HG03521 (cell line): Measurements from ENCODE around the gene CBX7.

Experiments used
- ATAC-seq: cut with Tn5 transposase; IDR thresholded peaks from one replicate; pipeline ENCODE4 v1.9.1; 2021; ENCODE audit warnings: mild to moderate bottlenecking, moderate library complexity; ENCODE audit not compliant: unreplicated experiment

CBX7 gene

GRCh38 chr22:39152511-39153219 is at the start of gene CBX7:
Gene CBX7, minus strand, starts transcription at chr22:39152680. Its CDS starts 236 bp downstream, at chr22:39152444.
- peak; percentile 74 for ATAC-seq

DNA sequence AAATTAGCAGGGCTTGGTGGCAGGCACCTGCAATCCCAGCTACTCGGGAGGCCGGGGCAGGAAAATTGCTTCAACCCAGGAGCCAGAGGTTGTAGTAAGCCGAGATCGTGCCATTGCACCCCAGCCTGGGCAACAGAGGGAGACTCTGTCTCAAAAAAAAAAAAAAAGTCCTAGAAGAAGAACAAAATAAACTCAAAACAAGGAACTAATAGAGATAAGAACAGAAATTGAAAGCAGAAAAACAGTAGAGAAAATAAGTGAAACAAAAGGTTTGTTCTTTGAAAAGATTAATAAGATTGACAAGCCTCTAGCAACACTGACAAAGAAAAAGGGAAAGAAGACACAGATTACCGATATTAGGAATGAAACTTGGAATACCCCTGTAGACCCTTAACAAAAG is 45.1 kb upstream of the CBX7 start:
- no peak for ATAC-seq

DNA sequence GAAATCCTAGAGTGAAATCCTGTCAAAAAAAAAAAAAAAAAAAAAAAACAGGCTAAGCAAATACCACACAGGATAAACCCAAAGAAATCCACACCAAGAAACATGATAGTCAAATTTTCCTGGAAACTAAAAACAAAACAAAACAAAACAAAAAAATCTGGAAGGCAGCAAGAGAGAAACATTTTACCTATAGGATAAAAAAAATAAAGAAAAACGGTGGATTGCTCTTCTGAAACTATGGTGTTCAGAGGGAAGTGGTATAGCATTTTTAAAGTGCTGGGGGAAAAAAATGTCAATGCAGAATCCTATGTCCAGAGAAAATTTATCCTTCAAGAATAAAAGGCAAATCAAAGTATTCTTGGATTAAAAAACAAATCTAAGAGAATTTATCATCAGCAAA is 41.6 kb upstream of the CBX7 start:
- ATAC-seq = no peak

DNA sequence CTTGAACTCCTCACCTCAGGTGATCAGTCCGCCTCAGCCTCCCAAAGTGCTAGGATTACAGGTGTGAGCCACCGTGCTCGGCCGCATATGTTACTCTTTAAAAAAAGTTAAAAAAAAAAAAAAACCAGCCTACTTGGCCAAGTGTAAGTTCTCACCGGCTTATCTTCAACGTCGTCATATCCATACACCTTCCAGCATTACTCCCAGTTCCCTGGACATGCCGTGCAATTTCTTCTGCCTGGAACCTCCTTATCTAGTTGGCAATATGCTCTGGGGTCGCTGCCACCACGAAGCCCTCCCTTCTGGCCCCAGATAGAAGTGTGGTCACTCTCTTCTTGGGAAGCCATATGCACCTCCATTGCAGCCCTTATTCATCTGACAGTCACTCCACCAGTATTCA is 36.3 kb upstream of the CBX7 start:
- ATAC-seq = no peak

DNA sequence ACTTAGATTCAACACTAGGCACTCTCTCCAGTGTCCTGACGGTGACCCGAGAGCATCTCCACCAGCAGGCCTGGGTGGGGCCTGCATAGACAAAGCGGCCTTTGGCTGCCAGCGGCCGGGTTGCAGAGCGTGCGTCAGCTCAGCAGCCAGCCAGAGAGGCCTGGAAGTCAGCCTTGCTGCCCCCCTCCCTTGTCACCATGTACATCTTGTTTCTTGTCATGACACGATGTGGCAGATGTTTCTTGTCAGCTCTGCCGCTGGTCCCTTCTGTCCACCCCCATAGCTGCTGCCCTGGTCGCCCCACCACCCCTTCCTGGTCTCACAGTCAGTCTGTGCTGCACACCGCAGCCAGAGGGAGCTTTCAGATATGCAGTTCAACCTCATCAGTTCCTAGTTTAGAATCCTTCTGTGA is 33.1 kb upstream of the CBX7 start:
- no peak for ATAC-seq

DNA sequence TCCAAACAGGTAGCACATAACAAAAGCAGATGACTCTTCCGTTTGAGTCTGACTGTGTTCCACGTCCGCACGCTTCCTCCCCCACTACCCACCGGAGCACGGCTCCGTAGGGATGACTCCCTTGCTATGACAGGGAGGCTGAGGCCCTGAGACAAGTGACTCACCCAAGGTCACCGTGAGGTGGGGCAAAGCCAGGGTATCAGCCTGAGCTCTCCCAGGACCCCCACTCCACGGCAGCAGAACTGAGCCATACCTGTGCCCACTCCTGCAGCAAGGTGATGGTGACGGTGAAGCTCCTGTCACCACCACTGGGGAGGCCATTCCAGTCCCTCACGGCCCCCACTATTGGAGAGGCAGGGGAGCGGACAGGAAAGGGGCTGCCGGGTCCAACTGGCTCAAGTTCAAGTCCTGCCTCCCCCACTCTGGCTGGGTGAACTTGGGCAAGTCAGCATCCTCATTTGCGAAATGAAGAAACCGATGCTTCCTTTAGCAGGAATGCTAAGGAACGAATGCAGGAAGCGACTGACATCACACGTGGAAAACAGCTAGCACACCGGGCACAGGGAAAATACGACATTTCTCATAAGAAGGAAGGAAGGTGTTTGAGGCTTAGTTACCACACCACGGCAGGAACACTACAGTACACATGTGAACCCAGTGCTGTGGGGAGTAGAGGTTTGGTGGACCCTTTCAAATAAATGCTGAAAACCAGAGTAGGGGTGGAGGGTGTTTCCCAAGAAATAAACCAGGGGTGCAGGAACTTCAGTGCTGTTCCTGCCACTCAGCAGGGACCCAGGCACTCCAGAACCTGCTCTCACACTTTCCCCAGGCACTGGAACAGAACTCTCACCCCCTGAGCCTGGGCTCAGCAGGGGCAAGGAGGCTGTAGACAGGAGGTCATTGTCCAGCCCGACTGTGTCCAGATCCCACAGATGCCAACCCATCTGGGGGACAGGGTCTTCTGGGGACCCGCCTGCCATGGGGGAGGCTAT is 32.4 kb upstream of the CBX7 start:
- ATAC-seq = no peak

GRCh38 chr22:39183991-39184585 is 31.6 kb upstream of the CBX7 start:
- no peak for ATAC-seq

- ATAC-seq = no peak
Observed at GRCh38 chr22:39182478-39183030, 30.1 kb upstream of the CBX7 start.

- no peak for ATAC-seq
Observed at GRCh38 chr22:39181778-39182177, 29.3 kb upstream of the CBX7 start.

- ATAC-seq = no peak
Observed at GRCh38 chr22:39181356-39181755, 28.9 kb upstream of the CBX7 start.

GRCh38 chr22:39179841-39180335 is 27.4 kb upstream of the CBX7 start:
- ATAC-seq = no peak

DNA sequence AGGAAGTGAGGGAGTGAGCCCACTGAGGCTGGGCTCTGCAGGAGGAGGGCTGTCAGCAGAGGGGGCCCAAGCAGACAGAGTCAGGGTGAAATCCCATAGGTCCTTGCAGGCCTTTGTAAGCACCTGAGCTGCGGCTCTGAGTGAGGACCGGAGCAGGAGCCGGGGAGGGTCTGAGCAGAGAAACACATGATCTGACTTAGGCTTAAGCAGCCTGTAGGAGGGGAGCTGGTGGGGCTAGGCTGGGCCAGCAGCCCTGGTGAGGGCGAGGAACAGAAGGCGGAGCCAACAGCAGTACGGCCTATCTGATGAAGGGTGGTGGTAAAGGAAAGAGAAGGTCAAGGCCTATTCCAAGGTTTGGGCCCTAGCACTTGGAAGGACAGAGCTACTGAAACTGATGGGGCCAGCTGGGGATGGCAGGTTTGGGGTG is 26.9 kb upstream of the CBX7 start:
- no peak for ATAC-seq

GRCh38 chr22:39178206-39179111 is 26.0 kb upstream of the CBX7 start:
- ATAC-seq = no peak

- no peak for ATAC-seq
Observed at GRCh38 chr22:39177791-39178190, 25.3 kb upstream of the CBX7 start.

DNA sequence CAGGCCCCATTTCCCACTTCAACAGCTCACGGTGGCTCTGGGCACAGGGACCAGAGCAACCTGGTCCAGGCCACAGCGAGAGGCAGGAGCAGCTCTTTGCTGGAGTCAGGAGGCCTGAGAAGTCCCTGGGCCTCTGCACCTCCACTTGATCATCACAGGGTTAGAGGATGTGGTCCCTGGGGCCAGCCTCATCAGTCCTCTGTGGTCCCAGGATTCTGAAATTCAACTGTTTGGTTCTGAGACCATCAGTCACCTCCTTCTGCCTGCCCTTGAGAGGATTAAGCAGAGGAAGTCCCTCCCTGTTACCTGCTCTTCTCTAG is 24.9 kb upstream of the CBX7 start:
- ATAC-seq = no peak

DNA sequence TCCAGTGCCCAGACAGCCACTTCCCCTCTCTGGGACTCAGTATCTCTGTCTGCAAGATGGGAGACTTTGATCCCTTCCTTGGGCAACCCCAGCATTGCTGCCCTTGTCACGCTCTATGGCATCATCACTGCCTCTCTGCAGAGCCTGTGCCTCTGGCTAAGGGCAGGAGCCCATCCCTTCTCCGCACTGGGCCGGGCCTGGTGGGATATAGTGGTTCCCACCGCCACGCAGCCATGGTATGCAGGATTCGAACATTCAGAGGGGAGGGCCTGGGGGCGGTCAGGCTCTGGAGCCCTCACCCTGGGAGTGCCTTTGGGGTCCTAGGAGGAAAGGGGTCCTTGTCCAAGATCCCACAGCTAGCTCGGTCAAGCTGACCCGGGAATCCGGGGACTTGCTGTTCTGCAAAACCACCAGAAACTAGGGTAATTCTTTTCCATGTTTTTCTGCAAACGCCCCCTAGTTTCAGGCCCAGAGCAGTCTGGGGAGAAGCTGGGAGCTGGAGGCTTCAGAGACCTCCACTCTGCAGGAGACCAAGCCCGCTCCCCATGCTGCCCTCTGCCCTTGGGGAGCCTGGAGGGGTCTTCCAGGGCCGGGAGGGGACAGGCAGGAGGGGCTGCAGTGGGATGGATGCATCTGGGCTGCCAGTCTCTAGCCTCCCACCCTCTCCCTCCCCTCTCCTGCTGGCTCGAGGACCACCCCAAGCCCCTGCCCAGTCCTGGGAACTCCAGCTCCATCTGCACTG is 24.4 kb upstream of the CBX7 start:
- ATAC-seq = no peak

DNA sequence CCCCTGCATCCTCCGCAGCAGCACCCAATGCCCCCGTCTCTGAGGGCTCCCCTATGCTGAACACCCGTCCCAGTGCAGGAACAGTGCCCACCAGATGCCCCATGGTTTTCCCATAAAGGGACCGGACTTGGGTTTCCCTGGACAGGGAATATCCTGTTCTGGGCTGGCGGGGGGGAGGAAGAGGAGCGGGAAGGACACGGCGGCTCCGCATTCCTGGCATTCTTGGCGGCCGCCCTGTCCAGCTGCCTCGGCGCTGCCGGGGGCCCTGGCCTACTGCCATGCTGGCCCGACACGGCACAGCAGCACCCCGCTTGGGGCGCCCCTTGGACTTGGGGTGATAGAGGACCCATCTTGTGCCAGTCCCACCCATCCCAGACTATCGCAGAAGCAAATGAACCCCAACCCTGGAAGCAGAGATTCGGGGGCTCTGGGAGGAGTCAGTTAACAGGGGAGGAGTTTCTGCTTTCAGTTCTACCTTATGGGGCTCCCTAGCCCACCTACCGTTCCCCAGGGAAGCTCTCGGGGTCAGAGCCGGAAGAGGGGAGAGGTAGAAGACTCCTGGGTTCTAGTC is 23.7 kb upstream of the CBX7 start:
- no peak for ATAC-seq

DNA sequence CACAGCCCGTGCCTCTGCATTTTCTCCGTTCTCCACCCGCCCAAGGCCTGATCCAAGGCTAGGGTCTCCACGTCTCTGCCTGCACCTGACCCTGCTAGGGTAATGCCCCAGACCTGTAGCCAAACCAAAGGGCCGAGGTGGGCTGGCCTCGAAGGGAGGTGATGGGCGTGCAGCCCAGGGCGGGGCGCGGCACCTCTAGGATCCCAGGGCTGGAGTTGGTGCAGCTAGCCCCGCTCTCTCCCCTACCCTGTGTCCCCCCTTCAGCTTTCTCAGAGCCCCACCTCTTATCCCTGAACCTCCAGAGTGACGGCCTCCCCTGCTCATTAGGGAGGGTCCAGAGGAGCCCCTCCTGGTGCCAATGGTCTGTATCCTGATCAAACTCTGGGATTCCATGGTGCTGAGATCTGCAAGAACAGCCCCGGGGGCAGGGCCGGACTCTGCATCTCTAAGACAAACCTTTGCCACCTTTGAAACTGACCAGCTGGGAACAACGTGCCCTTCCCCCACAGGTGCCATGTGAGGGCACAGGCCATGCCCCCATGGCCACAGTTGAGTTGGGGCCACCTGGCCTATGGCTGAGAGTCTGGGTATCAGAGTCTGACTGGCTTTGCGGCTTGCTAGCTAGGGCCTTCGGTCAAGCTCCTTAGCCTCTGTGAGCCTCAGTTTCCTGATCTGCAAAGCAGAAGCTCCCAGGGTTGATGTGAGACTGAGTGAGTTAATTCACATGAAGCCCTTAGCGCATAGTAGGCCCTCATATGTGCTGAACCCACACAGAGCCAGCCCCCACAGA is 23.1 kb upstream of the CBX7 start:
- ATAC-seq = no peak
